ENCODE data around the gene KLRC4.

DNA sequence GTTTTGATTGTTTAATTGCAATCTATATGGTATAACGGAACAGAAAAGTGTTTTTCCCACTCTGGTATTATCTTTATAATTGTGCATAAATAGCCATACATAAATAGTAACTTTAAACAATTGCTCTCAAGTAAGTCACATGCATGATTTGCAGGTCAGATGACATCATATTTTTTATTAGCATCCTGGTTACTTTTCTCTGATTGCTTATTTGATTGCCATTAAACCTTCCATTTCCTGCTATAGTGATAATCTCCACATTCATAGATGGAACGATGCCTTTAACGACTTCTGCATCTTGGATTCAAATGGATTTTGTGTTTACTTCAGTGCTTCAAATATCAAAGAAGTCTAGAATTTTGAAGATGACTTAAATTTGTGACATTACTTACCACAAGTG, 16.3 kb downstream of the KLRC4 start:
- TF ChIP-seq POLR2A (IDR thresholded peaks at IDR 0.05) (no peak), POLR2AphosphoS5 (IDR thresholded peaks at IDR 0.05) (no peak)
- TF ChIP-seq, protein P1, sequence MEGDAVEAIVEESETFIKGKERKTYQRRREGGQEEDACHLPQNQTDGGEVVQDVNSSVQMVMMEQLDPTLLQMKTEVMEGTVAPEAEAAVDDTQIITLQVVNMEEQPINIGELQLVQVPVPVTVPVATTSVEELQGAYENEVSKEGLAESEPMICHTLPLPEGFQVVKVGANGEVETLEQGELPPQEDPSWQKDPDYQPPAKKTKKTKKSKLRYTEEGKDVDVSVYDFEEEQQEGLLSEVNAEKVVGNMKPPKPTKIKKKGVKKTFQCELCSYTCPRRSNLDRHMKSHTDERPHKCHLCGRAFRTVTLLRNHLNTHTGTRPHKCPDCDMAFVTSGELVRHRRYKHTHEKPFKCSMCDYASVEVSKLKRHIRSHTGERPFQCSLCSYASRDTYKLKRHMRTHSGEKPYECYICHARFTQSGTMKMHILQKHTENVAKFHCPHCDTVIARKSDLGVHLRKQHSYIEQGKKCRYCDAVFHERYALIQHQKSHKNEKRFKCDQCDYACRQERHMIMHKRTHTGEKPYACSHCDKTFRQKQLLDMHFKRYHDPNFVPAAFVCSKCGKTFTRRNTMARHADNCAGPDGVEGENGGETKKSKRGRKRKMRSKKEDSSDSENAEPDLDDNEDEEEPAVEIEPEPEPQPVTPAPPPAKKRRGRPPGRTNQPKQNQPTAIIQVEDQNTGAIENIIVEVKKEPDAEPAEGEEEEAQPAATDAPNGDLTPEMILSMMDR (IDR thresholded peaks at IDR 0.05), result no peak

Data from prostate gland (tissue), 2 donors.